ENCODE results near the gene CAST. TPM values are rescaled to one million over a fixed set of nuclear protein-coding genes. Genes with fewer than 3 reads are reported as not detected.

CAST gene
- total and polyA plus RNA-seq, 8 donors: 128 to 264 (median 156) TPM

GRCh38 chr5:96720408-96720807, 58.2 kb downstream of the CAST start:
- no peak for DNase-seq
- no peaks in the 10 kb centered on the region for H3K9me3 ChIP-seq
- TF ChIP-seq, protein P1, sequence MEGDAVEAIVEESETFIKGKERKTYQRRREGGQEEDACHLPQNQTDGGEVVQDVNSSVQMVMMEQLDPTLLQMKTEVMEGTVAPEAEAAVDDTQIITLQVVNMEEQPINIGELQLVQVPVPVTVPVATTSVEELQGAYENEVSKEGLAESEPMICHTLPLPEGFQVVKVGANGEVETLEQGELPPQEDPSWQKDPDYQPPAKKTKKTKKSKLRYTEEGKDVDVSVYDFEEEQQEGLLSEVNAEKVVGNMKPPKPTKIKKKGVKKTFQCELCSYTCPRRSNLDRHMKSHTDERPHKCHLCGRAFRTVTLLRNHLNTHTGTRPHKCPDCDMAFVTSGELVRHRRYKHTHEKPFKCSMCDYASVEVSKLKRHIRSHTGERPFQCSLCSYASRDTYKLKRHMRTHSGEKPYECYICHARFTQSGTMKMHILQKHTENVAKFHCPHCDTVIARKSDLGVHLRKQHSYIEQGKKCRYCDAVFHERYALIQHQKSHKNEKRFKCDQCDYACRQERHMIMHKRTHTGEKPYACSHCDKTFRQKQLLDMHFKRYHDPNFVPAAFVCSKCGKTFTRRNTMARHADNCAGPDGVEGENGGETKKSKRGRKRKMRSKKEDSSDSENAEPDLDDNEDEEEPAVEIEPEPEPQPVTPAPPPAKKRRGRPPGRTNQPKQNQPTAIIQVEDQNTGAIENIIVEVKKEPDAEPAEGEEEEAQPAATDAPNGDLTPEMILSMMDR (IDR thresholded peaks at IDR 0.05): no peak
- peak overlapping the region; percentile 41 to 58 for H3K27ac ChIP-seq
- peaks cover 0 to 13% of the 10 kb centered on the region in 2 donors for H3K36me3 ChIP-seq
- ATAC-seq: no peak
- H3K4me1 ChIP-seq: peaks cover 7 to 53% of the 10 kb centered on the region in 2 donors
- H3K4me3 ChIP-seq: no peak overlapping the region
- H3K27me3 ChIP-seq: no peaks in the 10 kb centered on the region
- intact Hi-C loops (cut with DNase I): no loop called here

DNA sequence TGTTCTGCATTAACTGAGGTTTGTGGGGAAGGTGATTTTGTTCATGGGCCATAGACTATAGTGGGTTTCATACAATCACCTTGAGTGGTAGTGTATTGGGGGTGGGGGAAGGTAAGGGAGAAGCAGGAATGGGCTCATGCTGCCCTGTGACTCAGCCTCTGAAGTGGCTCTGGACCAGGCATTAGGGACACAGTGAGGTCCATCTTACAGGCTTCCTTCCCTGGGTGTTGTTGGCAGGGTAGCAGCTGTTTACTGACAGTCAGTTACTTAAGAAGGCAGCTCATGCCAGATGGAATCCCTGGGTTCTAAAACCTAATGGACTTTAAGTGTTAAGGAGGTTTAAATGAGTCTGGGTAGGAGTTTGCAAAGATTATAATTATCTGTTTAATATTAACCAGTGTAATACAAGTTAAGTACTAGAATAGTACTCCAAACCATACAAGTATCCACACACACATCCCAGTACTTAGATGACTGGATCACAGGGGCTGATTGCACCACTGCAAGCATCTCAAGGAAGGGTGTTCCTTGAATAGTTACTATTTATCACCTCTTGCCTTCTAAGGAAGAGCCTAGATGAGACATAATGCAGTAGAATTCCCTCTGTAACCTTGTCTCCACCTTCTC, 59.3 kb downstream of the CAST start:
- intact Hi-C loops (cut with DNase I): no loop called here

DNA sequence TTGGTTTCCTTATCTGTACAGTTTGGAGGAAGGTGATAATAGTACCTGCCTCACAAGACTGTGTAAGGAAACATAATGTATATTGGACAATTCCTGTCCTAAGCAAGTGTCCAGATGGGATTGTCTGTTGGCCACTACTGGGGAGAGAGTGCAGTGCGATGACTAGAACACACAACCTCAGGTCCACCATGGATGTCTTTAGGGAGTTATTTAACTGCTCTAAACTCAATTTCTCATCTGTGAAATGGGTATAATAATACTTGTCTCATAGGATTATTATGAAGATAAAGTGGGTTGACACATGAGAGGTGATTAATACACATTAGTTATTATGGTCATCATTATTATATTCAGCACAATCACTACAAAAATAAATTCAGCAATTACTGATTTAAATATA, 63.1 kb downstream of the CAST start:
- Histone ChIP-seq H3K9me3 (no peaks in the 10 kb centered on the region), H3K36me3 (peaks cover 0 to 46% of the 10 kb centered on the region in 2 donors), H3K27me3 (no peaks in the 10 kb centered on the region), H3K4me3 (no peak overlapping the region), H3K27ac (no peak overlapping the region), H3K4me1 (peaks cover 0 to 19% of the 10 kb centered on the region in 2 donors)
- ATAC-seq (no peak), DNase-seq (no peak)
- TF ChIP-seq, protein P1 (IDR thresholded peaks at IDR 0.05): no peak
- intact Hi-C loops (cut with DNase I): no loop called here

More for the DNA sequence above, 59.3 kb downstream of the CAST start:
- H3K27me3 ChIP-seq: no peaks in the 10 kb centered on the region
- ATAC-seq: peak; percentile 81
- H3K27ac ChIP-seq: peak overlapping the region; percentile 41 to 58
- H3K36me3 ChIP-seq: peaks cover 0 to 15% of the 10 kb centered on the region in 2 donors
- peak in 3 of 4 donors; percentile 76 to 89 (median 80) for DNase-seq
- H3K4me1 ChIP-seq: peaks cover 0 to 42% of the 10 kb centered on the region in 2 donors
- H3K4me3 ChIP-seq: no peak overlapping the region
- TF ChIP-seq, protein P1 (IDR thresholded peaks at IDR 0.05): no peak
- no peaks in the 10 kb centered on the region for H3K9me3 ChIP-seq

DNA sequence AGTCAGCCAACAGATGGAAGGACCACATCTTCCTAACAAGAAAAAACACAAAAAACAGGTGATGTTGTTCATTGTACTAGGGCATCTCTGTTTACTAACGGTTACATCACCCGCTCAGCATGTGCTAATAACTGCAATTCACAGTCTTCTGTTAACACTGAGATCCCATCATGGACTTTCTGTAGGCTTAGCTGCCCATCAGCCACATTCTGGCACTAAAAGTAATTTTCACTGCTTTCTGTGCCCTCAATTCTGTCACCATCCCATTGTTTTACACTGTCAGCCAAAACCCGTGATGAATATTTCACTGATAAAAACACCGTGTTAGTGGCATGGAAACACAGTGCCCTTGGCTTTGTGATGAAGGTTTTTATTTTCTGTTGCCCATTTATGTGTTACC, 64.6 kb downstream of the CAST start:
- TF ChIP-seq, protein P1 (IDR thresholded peaks at IDR 0.05): no peak
- no peak overlapping the region for H3K27ac ChIP-seq
- peaks cover 0 to 6% of the 10 kb centered on the region in 2 donors for H3K4me1 ChIP-seq
- H3K9me3 ChIP-seq: no peaks in the 10 kb centered on the region
- peaks cover 0 to 57% of the 10 kb centered on the region in 2 donors for H3K36me3 ChIP-seq
- ATAC-seq (no peak), DNase-seq (no peak)
- intact Hi-C loops (cut with DNase I): no loop called here
- no peaks in the 10 kb centered on the region for H3K27me3 ChIP-seq
- no peak overlapping the region for H3K4me3 ChIP-seq

DNA sequence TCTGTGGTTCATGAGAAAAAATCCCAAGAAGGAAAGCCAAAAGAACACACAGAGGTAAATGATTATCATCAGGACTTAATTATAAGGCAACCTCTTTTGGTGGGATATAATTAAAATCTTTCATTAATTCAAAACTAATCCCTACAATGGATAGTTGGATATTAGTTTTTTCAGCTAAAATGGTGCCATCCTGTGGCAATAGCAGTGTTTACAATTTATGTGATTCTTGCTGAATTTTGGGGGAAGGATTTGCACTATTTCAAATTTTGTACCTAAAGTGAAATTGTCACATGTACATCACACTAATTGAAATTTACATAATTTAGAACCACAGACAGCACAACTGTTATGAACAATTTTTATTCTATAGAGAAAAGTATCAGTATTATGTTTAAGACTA, 67.0 kb downstream of the CAST start:
- no peaks in the 10 kb centered on the region for H3K27me3 ChIP-seq
- H3K4me3 ChIP-seq: no peak overlapping the region
- intact Hi-C loops (cut with DNase I): no loop called here
- TF ChIP-seq, protein P1 (IDR thresholded peaks at IDR 0.05): no peak
- no peaks in the 10 kb centered on the region for H3K9me3 ChIP-seq
- H3K27ac ChIP-seq: no peak overlapping the region
- DNase-seq: no peak
- H3K4me1 ChIP-seq: peaks cover 3 to 8% of the 10 kb centered on the region in 2 donors
- ATAC-seq: no peak
- peaks cover 0 to 55% of the 10 kb centered on the region in 2 donors for H3K36me3 ChIP-seq
